SK-N-SH (cell line): ENCODE measurements around the gene RAD51B. TPM values are rescaled to one million over a fixed set of nuclear protein-coding genes. Genes with fewer than 3 reads are reported as not detected.

Experiments
- CTCF ChIA-PET: fragments of 300-600, 350-600 bp; formaldehyde crosslinking; extraction: SDS; loops from one replicate; lab custom pipeline; 2021; lab: Yijun Ruan, JAX
- POLR2A ChIA-PET: fragments of 350-600 bp; sonication (Branson Sonifier 250); formaldehyde crosslinking; extraction: SDS; loops from one replicate; lab custom pipeline; 2020; ENCODE audit warnings: antibody characterized with exemption, inconsistent platforms; lab: Yijun Ruan, JAX
- DNase-seq: peaks from one replicate; pipeline ENCODE4 v3.0.0; 2012
- H2AFZ ChIP-seq: fragments of 200-600 bp; sonication (generic); 2 replicates; pipeline ENCODE4 v1.8.1; 2016; ENCODE audit warnings: antibody characterized with exemption, mild to moderate bottlenecking, low read depth
- H3F3A ChIP-seq: fragments of 200-600 bp; sonication (generic); replicated peaks from 2 replicates; pipeline ENCODE3; 2016; ENCODE audit warnings: antibody characterized with exemption, mild to moderate bottlenecking; ENCODE audit not compliant: insufficient read depth
- H3K27ac ChIP-seq, 2 experiments: fragments of 200-500 bp in 1 of 2; fragments of 200-600 bp in 1 of 2; sonication (Bioruptor generic) in 1 of 2; sonication (generic), shearing (Covaris generic) in 1 of 2; 2 replicates each; pipeline versions ENCODE4 v1.5.1 to v1.6.1; 2014 to 2016; ENCODE audit warnings: low read depth in 2 of 2, inconsistent platforms in 1 of 2, low read length in 1 of 2, mild to moderate bottlenecking in 1 of 2, mixed read lengths in 1 of 2
- H3K27me3 ChIP-seq: fragments of 200-600 bp; sonication (generic), shearing (Covaris generic); 2 replicates; pipeline ENCODE4 v1.6.1; 2016; ENCODE audit warnings: mixed run types; ENCODE audit not compliant: insufficient read depth
- H3K36me3 ChIP-seq, 2 experiments: fragments of 200-500 bp in 1 of 2; fragments of 200-600 bp in 1 of 2; sonication (Bioruptor generic) in 1 of 2; sonication (generic) in 1 of 2; replicated peaks in 1 of 2; 2 replicates each; pipeline versions ENCODE3 to v1.5.1; 2014 to 2016; ENCODE audit warnings: low read length in 1 of 2, mild to moderate bottlenecking in 1 of 2; ENCODE audit not compliant: insufficient read depth in 2 of 2, control insufficient read depth in 1 of 2
- H3K4me1 ChIP-seq, 2 experiments: fragments of 200-500 bp in 1 of 2; fragments of 200-600 bp in 1 of 2; sonication (Bioruptor generic) in 1 of 2; sonication (generic), shearing (Covaris generic) in 1 of 2; 2 replicates each; pipeline versions ENCODE4 v1.5.1 to v1.6.1; 2014 to 2016; ENCODE audit warnings: low read depth in 1 of 2, low read length in 1 of 2, mixed run types in 1 of 2; ENCODE audit not compliant: insufficient read depth in 2 of 2, control insufficient read depth in 1 of 2
- H3K4me2 ChIP-seq: fragments of 200-600 bp; sonication (generic), shearing (Covaris generic); 2 replicates; pipeline ENCODE4 v1.6.1; 2017; ENCODE audit warnings: mixed run types
- H3K4me3 ChIP-seq, 2 experiments: fragments of 200-500 bp in 1 of 2; fragments of 200-600 bp in 1 of 2; sonication (Bioruptor generic) in 1 of 2; sonication (generic), shearing (Covaris generic) in 1 of 2; 2 replicates each; pipeline versions ENCODE4 v1.5.1 to v1.8.1; 2014 to 2016; ENCODE audit warnings: low read depth in 2 of 2, inconsistent platforms in 1 of 2, low read length in 1 of 2, mild to moderate bottlenecking in 1 of 2, mixed read lengths in 1 of 2, moderate library complexity in 1 of 2
- H3K79me2 ChIP-seq: fragments of 200-600 bp; sonication (generic); 2 replicates; pipeline ENCODE4 v1.8.1; 2017; ENCODE audit warnings: mild to moderate bottlenecking; ENCODE audit not compliant: insufficient read depth
- H3K9ac ChIP-seq: fragments of 200-600 bp; sonication (generic); 2 replicates; pipeline ENCODE4 v1.6.1; 2017; ENCODE audit warnings: mixed run types
- H3K9me2 ChIP-seq: fragments of 200-600 bp; sonication (generic); 2 replicates; pipeline ENCODE4 v1.6.1; 2017; ENCODE audit warnings: mixed run types
- H3K9me3 ChIP-seq: fragments of 200-600 bp; sonication (generic); 2 replicates; pipeline ENCODE4 v1.6.1; 2017; ENCODE audit warnings: mixed run types, mild to moderate bottlenecking, moderate library complexity
- H4K20me1 ChIP-seq: fragments of 200-600 bp; sonication (generic); 2 replicates; pipeline ENCODE4 v1.6.1; 2017; ENCODE audit warnings: mild to moderate bottlenecking, mixed run types; ENCODE audit not compliant: insufficient read depth
- ELF1 ChIP-seq: IDR thresholded peaks from 2 replicates; pipeline ENCODE4 v1.4.0; 2012
- EP300 ChIP-seq, 2 experiments: IDR thresholded peaks; 2 replicates each; pipeline versions ENCODE4 v1.4.0 to v1.6.1; 2012; ENCODE audit warnings: borderline replicate concordance in 1 of 2, low read depth in 1 of 2, low read length in 1 of 2
- FOSL2 ChIP-seq: IDR thresholded peaks from 2 replicates; pipeline ENCODE4 v1.4.0; 2012; ENCODE audit warnings: low read depth, mild to moderate bottlenecking, moderate library complexity, borderline replicate concordance
- FOXJ3 ChIP-seq: sonication (generic); formaldehyde crosslinking; IDR thresholded peaks from 2 replicates; pipeline ENCODE4 v1.5.1; 2020; ENCODE audit warnings: mild to moderate bottlenecking, missing genetic modification reagents
- FOXM1 ChIP-seq: IDR thresholded peaks from 2 replicates; pipeline ENCODE4 v1.4.0; 2012; ENCODE audit warnings: low read depth, mild to moderate bottlenecking
- GATA2 ChIP-seq: sonication (generic); formaldehyde crosslinking; IDR thresholded peaks from 2 replicates; pipeline ENCODE4 v1.5.0; 2020; ENCODE audit warnings: mild to moderate bottlenecking, missing genetic modification reagents
- JUND ChIP-seq: IDR thresholded peaks from 2 replicates; pipeline ENCODE4 v1.4.0; 2012
- MEF2A ChIP-seq: IDR thresholded peaks from 2 replicates; pipeline ENCODE4 v1.4.0; 2012; ENCODE audit warnings: low read depth, borderline replicate concordance
- NRF1 ChIP-seq: IDR thresholded peaks from 2 replicates; pipeline ENCODE4 v1.6.1; 2012; ENCODE audit warnings: low read depth, mild to moderate bottlenecking, low read length
- RCOR1 ChIP-seq: fragments of 150-350 bp; IDR thresholded peaks from 2 replicates; pipeline ENCODE4 v1.6.1; 2017; ENCODE audit warnings: antibody characterized with exemption, low read length
- RFX5 ChIP-seq: IDR thresholded peaks from 2 replicates; pipeline ENCODE4 v1.6.1; 2012; ENCODE audit warnings: mild to moderate bottlenecking, improper control_type of control experiment, low read length
- WGBS: methylation state at CpG from one replicate; pipeline ENCODE4 v1.1.6; 2017; ENCODE audit warnings: low lambda C conversion rate; 5-methylcytosine and 5-hydroxymethylcytosine counted together
- polyA plus RNA-seq, 3 experiments: library from polyadenylated mRNA; depleted of rRNA; stranded (reverse); fragments of >200 nt; gene quantifications; 2 replicates each; pipeline ENCODE4 v1.2.3, GENCODE V29; 2012
- TF ChIP-seq, protein P1 (sequence below): IDR thresholded peaks from 2 replicates; pipeline ENCODE4 v1.4.0; 2012; ENCODE audit warnings: low read depth, borderline replicate concordance
- TF ChIP-seq, protein P2 (sequence below): IDR thresholded peaks from 2 replicates; pipeline ENCODE4 v1.4.0; 2012; ENCODE audit warnings: low read depth
- TF ChIP-seq, protein P3 (sequence below): IDR thresholded peaks from 2 replicates; pipeline ENCODE4 v1.4.0; 2012; ENCODE audit warnings: low read depth, borderline replicate concordance
- TF ChIP-seq, protein P4 (sequence below): IDR thresholded peaks from 2 replicates; pipeline ENCODE4; 2012
- TF ChIP-seq, protein P5 (sequence below): fragments of 200-600 bp; sonication (generic); IDR thresholded peaks from 2 replicates; pipeline ENCODE4 v1.6.1; 2017; ENCODE audit warnings: antibody characterized with exemption, mild to moderate bottlenecking, moderate library complexity

The RAD51B gene
- polyA plus RNA-seq, 1 of the 3 experiments (the other 2 are of a cell fraction) = 6.0 TPM

DNA sequence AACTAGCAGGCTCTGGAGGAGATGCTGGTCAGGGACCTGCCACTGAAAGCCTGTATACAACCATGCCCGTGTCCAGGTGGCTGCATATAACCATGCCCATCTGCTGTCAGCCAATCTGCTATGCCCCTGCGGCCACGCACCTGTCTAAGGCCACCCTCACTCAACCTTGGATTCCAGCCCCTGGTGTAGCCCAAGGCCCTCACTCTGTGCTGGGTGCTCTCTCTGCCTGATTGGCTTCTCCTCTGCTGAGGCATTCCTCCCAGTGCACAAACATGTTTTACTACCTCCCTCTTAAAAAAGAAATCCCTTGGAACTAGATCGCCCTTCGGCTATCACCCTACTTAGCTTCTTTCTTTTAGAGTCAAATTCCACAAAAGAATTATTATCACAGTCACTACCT lies 927.8 kb downstream of the RAD51B start:
- TF ChIP-seq FOSL2 (no peak), ELF1 (no peak), NRF1 (no peak), MEF2A (no peak), JUND (no peak), RCOR1 (no peak), RFX5 (no peak), FOXJ3 (CRISPR knock-in tag) (no peak), GATA2 (no peak), EP300 (IDR thresholded peaks at IDR 0.05; ENCODE audit: borderline replicate concordance in 1 of 2, low read depth in 1 of 2, low read length in 1 of 2) (no peak), FOXM1 (no peak)
- TF ChIP-seq, protein P1, sequence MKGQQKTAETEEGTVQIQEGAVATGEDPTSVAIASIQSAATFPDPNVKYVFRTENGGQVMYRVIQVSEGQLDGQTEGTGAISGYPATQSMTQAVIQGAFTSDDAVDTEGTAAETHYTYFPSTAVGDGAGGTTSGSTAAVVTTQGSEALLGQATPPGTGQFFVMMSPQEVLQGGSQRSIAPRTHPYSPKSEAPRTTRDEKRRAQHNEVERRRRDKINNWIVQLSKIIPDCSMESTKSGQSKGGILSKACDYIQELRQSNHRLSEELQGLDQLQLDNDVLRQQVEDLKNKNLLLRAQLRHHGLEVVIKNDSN = no peak
- TF ChIP-seq, protein P2, sequence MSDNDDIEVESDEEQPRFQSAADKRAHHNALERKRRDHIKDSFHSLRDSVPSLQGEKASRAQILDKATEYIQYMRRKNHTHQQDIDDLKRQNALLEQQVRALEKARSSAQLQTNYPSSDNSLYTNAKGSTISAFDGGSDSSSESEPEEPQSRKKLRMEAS = no peak
- TF ChIP-seq, protein P3, sequence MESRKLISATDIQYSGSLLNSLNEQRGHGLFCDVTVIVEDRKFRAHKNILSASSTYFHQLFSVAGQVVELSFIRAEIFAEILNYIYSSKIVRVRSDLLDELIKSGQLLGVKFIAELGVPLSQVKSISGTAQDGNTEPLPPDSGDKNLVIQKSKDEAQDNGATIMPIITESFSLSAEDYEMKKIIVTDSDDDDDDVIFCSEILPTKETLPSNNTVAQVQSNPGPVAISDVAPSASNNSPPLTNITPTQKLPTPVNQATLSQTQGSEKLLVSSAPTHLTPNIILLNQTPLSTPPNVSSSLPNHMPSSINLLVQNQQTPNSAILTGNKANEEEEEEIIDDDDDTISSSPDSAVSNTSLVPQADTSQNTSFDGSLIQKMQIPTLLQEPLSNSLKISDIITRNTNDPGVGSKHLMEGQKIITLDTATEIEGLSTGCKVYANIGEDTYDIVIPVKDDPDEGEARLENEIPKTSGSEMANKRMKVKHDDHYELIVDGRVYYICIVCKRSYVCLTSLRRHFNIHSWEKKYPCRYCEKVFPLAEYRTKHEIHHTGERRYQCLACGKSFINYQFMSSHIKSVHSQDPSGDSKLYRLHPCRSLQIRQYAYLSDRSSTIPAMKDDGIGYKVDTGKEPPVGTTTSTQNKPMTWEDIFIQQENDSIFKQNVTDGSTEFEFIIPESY = no peak
- TF ChIP-seq, protein P4, sequence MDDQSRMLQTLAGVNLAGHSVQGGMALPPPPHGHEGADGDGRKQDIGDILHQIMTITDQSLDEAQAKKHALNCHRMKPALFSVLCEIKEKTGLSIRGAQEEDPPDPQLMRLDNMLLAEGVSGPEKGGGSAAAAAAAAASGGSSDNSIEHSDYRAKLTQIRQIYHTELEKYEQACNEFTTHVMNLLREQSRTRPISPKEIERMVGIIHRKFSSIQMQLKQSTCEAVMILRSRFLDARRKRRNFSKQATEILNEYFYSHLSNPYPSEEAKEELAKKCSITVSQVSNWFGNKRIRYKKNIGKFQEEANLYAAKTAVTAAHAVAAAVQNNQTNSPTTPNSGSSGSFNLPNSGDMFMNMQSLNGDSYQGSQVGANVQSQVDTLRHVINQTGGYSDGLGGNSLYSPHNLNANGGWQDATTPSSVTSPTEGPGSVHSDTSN = no peak
- TF ChIP-seq, protein P5, sequence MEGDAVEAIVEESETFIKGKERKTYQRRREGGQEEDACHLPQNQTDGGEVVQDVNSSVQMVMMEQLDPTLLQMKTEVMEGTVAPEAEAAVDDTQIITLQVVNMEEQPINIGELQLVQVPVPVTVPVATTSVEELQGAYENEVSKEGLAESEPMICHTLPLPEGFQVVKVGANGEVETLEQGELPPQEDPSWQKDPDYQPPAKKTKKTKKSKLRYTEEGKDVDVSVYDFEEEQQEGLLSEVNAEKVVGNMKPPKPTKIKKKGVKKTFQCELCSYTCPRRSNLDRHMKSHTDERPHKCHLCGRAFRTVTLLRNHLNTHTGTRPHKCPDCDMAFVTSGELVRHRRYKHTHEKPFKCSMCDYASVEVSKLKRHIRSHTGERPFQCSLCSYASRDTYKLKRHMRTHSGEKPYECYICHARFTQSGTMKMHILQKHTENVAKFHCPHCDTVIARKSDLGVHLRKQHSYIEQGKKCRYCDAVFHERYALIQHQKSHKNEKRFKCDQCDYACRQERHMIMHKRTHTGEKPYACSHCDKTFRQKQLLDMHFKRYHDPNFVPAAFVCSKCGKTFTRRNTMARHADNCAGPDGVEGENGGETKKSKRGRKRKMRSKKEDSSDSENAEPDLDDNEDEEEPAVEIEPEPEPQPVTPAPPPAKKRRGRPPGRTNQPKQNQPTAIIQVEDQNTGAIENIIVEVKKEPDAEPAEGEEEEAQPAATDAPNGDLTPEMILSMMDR = no peak
- TF ChIP-seq, all 33 proteins: peak for 0
- H3K27ac ChIP-seq = no peak overlapping the region
- POLR2A ChIA-PET = no interaction called here

More for the DNA sequence above, 927.8 kb downstream of the RAD51B start:
- Histone ChIP-seq H3F3A (no peaks in the 10 kb centered on the region), H3K9ac (no peak overlapping the region), H3K4me1 (no peaks in the 10 kb centered on the region; a peak in 1 of 4 replicates), H3K36me3 (no peaks in the 10 kb centered on the region), H3K9me3 (no peaks in the 10 kb centered on the region), H3K4me3 (no peak overlapping the region), H3K27me3 (no peaks in the 10 kb centered on the region), H3K79me2 (no peaks in the 10 kb centered on the region), H2AFZ (no peak overlapping the region), H3K9me2 (no peaks in the 10 kb centered on the region), H3K4me2 (no peak overlapping the region), H4K20me1 (no peaks in the 10 kb centered on the region)
- DNase-seq = no peak
- WGBS = 99% methylated on average over 3 of the region's 5 CpGs
- CTCF ChIA-PET = no interaction called here
